Measurements from ENCODE around the gene AIP.
"Not testable (repeated sequence)": the region's sequence is repeated elsewhere in the genome, so short reads cannot be mapped to it uniquely, and the experiment has no call there.

AIP gene

DNA sequence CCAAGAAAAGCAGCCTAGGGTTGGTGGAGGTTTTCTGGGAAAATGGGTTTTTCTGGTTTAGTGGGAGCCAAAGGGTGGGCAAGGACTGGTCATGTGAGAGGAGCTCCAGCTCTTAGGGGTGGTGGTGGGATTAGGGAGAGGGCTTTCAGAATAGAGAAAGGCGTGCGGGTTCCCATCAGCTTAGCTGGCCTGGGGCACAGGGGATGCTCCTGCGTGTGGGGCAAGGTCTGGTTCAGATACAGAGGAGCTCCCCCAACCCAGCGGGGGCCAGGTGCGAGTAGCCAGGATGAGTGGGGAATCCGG lies 14.4 kb upstream of the AIP start:
- in situ Hi-C loops (cut with HindIII; ENCODE audit: low sequenced_read_pairs): no loop called here

DNA sequence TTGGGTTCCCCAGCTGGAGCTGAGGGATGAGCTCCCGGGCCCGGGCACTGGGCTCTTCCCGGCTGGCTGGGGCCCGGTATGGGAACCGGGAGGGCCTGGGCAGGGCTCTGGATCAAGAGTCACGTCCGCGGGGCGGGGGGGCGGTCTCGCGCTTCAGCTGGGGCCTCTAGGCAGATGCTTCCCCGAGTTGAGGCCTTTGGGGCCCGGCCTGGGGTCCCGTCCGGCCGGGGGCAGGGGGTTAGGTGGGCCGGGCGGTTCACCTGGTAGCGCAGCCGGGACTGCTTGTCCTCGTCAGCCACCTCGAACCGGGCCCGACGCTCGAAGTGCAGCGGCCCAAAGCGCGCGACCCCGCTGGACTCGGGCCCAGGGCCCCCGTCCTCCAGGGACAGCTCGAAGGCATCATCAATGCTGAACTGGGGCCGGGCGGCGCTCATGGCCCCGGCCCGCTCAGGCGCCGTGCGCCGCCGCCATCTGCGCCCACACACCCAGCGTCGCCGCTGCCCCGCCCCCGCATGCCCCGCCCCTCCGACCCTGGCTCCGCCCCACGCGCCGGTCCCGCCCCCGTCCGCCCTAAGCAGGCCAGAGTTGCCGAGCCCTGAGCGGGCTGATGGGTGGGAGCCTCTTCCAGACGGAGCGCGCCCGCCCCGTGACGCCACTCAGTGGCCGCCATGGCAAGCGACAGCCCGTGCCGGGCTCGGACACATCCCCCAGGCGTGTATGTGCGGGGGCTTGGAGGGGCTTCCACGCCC lies 13.9 kb upstream of the AIP start, which contains the start of gene TMEM134:
TMEM134 (minus strand) TSS at position 493 of the 749 bp plus-strand sequence; CDS start at position 434, 59 bp downstream.
- in situ Hi-C loops (cut with HindIII; ENCODE audit: low sequenced_read_pairs): no loop called here

DNA sequence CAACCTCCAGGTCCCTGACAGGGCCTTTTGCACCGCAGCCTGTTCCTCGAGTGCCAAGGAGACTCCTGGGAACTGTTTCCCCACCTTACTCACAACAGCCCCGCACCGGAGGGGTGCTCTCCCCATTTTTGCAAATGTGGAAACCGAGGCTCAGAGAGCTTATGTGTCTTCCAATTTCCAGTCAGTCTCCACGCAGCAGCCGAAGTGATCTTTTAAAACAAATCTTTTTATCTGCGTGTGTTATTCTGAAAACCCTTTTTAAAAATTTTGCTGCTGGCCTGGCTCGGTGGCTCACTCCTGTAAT lies 13.4 kb upstream of the AIP start:
- in situ Hi-C loops (cut with HindIII; ENCODE audit: low sequenced_read_pairs): no loop called here

DNA sequence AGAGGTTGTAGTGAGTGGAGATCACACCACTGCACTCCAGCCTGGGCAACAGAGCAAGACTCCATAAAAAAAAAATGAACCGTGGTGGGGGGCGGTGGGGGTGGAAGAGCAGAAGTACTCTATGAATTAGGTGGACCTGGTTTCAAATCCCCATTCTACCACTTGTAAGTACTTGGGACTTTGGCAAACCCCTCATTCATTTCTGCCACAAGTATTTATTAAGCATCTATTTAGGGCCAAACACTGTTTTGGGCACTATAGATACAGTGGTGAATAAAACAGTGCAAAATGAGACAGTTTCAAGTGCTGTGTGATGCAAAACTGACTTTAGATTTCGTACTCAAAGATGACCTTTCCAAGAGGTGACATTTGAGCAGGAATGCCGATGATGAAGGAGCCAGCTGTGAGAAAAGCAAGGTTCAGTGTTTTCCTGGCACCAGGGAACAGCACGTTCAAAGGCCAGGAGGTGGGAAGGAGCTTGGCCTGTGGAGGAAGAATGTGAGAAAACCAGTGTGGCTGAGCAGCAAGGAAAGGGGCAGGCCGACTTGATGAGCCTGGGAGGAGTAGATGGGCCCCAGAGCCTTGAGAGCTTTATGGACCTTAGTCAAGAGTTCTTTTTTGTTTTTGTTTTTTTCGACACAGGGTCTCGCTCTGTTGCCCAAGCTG lies 12.4 kb upstream of the AIP start:
- in situ Hi-C loops (cut with HindIII; ENCODE audit: low sequenced_read_pairs): no loop called here

DNA sequence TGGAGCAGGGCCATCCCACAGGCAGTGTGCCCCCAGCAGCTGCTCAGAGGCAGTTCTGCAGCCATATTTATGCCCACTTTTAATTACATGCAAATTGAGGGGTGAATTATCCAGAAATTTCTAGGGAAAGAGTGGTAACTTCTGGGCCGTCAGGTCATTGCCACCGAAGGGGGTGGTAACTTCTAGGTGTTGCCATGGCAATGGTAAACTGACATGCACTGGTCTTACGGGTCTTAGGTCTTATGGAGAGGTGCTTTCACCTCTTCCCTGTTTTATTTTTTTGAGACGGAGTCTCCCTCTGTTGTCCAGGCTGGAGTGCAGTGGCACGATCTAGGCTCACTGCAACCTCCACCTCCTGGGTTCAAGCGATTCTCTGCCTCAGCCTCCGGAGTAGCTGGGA lies 9.9 kb upstream of the AIP start:
- in situ Hi-C loops (cut with HindIII; ENCODE audit: low sequenced_read_pairs): no loop called here

DNA sequence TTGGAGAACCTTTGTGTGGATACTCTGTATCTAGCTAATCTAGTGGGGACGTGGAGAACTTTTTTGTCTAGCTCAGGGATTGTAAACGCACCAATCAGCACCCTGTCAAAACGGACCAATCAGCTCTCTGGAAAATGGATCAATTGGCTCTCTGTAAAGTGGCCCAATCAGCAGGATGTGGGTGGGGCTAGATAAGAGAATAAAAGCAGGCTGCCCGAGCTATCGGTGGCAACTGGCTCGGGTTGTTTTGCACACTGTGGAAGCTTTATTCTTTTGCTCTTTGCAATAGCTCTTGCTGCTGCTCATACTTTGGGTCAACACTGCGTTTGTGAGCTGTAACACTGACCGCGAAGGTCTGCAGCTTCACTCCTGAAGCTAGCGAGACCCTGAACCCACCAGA lies 6.1 kb upstream of the AIP start:
- in situ Hi-C loops (cut with HindIII; ENCODE audit: low sequenced_read_pairs): not testable (repeated sequence)

DNA sequence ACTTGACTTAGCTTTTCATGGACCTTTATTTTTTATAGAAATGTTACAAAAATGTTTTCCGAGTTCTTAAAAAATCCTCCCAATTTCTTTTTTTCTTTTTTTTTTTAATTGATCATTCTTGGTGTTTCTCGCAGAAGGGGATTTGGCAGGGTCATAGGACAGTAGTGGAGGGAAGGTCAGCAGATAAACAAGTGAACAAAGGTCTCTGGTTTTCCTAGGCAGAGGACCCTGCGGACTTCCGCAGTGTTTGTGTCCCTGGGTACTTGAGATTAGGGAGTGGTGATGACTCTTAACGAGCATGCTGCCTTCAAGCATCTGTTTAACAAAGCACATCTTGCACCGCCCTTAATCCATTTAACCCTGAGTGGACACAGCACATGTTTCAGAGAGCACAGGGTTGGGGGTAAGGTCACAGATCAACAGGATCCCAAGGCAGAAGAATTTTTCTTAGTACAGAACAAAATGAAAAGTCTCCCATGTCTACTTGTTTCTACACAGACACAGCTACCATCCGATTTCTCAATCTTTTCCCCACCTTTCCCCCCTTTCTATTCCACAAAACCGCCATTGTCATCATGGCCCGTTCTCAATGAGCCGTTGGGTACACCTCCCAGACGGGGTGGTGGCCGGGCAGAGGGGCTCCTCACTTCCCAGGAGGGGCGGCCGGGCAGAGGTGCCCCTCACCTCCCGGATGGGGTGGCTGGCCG lies 5.3 kb upstream of the AIP start:
- in situ Hi-C loops (cut with HindIII; ENCODE audit: low sequenced_read_pairs): not testable (repeated sequence)

DNA sequence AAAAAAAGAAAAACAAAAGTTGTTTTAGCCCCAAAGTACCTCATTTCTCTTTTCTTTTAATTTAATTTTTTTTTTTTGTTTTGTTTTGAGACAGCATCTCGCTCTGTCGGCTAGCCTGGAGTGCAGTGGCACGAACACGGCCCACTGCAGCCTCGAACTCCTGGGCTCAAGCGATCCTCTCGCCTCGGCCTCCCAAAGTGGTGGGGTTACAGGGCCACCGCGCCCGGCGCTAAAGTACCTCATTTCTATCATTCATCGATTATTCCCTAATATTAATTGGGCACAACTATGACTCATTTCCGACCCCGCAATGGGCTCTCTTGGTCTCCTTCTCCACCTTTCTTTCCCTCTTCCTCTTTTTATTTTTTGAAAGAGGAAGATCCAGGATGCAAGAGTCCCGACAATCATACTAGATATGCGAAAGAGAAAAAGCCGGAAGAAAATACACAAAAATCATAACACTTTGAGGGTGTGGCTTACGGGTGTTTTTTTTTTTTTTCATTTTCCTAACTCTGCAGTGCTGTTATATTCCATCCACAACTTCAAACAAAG lies 475 bp upstream of the AIP start:
- in situ Hi-C loops (cut with HindIII; ENCODE audit: low sequenced_read_pairs): no loop called here

DNA sequence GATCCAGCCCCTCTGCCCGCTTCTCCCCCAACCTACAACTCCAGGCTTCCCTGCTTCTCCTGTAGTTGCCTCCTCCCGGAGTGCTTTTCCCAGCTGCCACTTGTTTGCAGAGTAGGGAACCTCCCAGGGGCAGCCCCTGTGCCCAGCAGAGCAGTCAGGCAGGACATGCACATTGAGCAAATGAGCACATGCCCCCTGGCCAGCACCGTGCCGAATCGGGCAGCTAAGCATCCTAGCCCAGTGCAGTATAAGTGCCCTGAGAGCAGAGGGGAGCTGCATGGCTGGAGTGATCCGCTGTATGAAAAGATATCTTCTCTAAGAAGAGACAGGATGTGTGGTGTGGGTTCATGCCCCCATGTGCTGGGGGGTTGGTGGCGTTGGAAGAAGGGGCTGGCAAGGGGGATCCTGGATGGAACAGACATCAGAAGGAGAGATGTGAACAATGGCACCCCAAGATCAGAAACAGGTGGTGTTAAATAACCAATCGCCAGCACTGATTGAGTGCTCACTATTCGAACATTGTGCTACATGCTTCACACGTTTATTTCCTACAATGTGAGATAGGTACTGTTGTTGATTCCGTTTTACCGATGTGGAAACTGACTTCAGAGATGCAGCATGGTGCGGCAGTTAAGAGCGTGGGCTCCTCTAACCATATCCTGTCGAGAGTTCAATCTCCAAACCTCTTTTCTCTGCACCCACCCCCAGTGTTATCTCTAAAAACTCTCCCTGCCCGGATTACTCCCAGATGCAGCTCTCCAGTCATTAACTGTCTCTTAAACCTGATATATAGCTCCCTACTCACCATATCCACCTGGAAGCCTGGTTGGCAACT lies 1.2 kb downstream of the AIP start:
- in situ Hi-C loops (cut with HindIII; ENCODE audit: low sequenced_read_pairs): no loop called here

DNA sequence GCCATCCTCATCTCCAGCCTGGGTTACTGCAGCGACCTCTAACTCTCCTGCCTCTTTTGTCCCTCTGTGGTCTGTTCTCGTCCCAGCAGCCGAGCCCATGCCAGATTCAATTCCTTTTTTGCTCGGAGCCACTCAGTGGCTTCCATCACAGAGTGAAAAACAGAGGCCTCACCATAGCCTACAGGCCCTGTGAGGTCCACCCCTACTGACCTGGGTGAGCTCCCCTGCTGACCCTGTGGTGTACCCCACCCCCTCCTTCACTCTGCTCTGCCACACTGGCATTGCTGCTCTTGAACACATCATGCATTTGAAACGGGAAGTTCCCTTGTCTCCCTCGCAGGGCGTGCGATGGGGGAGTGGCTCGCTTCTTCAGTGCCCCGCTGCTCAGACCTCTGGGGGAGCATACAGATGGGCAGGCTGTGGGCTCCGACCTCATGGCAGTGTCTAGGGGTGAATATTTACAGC lies 2.1 kb downstream of the AIP start:
- in situ Hi-C loops (cut with HindIII; ENCODE audit: low sequenced_read_pairs): no loop called here

DNA sequence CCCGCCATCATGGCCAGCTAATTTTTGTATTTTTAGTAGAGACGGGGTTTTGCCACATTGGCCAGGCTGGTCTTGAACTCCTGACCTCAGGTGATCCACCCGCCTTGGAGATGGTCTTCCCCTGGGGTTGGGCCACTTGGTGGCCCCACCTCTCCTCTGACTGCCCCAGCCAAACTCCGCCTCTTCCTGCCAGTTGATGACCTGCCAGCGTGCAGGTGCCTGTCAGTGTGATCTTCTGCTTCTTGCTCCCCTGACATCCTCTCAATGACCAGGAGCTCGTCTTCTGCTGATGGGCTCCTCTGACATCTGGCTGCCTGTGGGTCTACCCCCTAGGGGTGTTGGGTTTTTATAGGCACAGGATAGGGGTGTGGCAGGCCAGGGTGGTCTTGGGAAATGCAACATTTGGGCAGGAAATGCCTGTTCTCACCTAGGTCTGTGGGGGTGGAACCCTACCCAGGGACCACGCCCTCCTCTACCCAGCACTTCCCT lies 3.1 kb downstream of the AIP start:
- in situ Hi-C loops (cut with HindIII; ENCODE audit: low sequenced_read_pairs): not testable (repeated sequence)

DNA sequence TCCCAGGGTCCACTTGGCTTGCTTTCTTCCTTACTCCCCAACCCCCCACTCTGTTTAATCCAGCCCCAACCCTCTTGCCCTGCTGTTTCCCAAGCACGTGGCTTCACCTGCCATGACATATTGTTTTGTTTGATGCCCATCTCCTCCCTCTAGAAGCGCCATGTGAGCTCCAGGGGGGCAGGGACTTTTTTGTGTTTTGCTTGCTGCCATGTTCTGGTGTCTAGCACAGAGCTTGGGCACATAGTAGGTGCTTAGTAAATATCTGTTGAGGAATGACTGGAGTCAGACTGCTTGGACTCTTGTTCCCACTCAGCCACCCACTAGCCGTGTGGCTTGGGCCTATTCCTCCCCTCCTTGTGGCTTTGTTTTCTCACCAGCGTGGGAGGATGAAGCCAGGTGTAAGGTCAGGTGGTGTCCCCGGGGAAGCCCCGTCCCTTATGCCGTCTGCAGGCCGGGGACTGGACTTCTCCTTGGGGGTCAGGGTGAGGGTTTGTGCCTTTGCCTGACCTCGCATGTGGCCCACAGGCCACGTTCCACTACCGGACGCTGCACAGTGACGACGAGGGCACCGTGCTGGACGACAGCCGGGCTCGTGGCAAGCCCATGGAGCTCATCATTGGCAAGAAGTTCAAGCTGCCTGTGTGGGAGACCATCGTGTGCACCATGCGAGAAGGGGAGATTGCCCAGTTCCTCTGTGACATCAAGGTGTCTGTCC lies 3.8 kb downstream of the AIP start:
- in situ Hi-C loops (cut with HindIII; ENCODE audit: low sequenced_read_pairs): no loop called here

DNA sequence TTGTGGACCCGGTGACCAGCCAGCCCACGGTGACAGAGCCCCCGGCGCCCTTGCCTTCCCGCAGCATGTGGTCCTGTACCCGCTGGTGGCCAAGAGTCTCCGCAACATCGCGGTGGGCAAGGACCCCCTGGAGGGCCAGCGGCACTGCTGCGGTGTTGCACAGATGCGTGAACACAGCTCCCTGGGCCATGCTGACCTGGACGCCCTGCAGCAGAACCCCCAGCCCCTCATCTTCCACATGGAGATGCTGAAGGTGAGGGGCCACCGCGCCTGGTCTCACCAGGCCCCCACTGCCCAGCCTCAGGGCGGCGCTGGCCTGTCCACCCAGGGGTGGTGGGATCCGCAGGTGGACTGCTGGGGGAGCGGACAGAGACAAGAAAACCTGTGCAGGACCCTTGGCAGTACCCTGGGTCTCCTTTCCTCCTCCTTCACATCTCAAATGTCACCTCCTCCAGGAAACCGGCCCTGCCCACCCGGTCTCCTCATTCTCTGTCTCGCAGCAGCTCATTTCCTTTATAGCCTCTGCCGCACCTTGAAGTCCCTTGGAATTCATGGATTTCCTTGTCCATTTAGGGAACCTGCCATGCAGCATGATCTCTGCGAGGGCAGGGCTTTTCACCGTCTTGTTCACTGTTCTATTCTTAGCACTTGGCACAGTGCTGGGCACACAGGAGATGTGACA lies 6.5 kb downstream of the AIP start:
- in situ Hi-C loops (cut with HindIII; ENCODE audit: low sequenced_read_pairs): no loop called here

DNA sequence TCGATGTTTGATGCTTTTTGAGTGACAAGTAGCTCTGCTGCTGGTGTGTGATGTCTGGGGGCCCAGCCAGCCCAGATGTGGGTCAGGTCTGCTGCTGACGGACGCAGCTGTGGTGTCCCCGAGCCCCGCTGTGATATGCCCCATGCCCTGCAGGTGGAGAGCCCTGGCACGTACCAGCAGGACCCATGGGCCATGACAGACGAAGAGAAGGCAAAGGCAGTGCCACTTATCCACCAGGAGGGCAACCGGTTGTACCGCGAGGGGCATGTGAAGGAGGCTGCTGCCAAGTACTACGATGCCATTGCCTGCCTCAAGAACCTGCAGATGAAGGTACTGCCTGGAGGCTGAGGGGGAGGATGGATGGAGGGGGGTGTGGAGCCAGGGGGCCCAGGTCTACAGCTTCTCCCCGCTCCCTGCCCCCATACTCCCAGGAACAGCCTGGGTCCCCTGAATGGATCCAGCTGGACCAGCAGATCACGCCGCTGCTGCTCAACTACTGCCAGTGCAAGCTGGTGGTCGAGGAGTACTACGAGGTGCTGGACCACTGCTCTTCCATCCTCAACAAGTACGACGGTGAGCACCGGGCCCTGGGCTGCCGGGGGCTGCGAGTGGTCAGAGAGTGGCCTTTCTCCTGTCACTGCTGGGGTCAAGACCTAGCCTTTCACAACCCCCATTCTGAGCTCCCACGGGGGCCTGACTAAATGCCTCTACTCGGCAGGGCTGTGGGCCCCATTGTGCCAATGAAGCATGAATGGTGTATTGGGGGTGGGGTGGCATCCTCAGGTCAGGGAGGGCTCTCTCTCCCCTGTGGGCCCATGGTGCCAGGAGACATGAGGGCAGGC lies 7.3 kb downstream of the AIP start:
- in situ Hi-C loops (cut with HindIII; ENCODE audit: low sequenced_read_pairs): no loop called here

DNA sequence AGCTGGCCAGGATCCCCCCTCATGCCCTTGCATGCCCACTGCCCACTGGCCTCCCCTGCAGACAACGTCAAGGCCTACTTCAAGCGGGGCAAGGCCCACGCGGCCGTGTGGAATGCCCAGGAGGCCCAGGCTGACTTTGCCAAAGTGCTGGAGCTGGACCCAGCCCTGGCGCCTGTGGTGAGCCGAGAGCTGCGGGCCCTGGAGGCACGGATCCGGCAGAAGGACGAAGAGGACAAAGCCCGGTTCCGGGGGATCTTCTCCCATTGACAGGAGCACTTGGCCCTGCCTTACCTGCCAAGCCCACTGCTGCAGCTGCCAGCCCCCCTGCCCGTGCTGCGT lies 7.9 kb downstream of the AIP start:
- in situ Hi-C loops (cut with HindIII; ENCODE audit: low sequenced_read_pairs): no loop called here

DNA sequence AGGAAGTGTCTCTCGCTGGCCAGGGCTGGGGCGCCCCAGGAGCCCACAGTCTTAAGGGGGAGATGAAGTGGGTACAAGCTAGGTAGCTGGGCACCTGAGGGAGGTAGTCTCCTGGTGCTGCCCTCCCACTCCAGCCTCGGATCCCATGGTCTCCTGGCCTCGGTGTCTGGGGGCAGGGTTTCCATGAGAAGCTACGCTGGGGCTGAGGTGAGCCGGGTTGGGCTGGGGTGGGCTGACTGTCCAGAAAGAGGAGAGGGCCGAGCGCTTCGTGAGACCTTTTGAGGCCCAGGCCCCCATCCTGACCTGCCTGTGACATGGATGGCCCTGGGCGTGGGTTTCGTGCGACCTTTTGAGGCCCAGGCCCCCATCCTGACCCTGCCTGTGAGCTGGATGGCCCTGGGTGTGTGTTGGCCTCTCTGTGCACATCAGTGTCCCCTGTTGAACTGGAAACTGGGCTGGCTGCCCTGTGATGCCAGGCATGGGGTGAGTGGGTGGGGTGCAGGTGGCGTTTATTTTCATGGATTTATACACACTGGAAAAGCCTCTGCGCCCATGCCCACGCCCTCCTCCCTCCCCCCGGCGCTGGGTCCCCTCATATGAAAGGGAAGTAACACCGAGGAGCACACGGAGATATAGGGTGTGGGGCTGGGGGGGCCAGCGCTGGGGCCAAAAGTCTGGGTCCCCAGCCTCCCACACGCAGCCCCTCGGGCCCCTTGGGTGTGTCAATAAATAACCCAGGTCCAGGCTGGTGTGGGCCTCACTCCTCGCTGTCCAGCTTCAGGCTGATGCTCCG lies 8.6 kb downstream of the AIP start:
- in situ Hi-C loops (cut with HindIII; ENCODE audit: low sequenced_read_pairs): no loop called here

DNA sequence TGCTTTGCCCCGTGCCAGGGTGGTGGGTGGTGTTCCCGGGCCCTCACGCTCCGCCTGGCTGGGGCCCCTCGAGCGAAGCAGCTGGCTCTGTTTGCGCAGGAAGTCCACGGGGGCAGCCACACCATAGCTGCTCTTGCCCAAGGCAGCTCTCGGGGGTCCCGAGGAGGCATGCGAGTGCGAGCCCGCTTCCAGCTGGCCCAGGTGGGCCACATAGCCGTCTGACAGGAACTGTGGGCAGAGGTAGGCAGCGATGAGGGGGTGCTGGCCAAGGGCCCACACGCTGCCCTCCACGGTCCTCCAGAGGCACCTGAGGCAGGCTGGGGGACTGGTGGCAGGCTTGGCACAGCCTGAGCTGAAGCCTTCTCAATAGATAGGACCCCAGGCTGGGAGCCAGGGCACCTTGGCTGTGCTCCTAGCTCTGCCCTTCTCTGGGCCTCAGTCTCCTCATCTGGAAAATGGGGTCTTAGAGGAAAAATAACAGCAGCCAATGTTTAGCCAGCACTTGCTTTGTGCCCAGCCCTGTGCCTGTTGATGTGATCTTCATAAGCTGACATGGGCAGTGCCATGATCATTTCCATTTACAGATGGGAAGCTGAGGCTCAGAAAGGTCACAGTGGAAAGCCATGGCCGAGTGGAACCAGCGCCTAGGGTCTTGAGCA lies 9.4 kb downstream of the AIP start:
- in situ Hi-C loops (cut with HindIII; ENCODE audit: low sequenced_read_pairs): no loop called here
